Right hindlimb (tissue), 1 donor: ENCODE measurements around the gene CCDC192.
"Not testable (repeated sequence)": the region's sequence is repeated elsewhere in the genome, so short reads cannot be mapped to it uniquely, and the experiment has no call there.

Experiments
- DNase-seq: peaks from one replicate; pipeline ENCODE4 v3.0.0-alpha.2; 2018

The CCDC192 gene

DNA sequence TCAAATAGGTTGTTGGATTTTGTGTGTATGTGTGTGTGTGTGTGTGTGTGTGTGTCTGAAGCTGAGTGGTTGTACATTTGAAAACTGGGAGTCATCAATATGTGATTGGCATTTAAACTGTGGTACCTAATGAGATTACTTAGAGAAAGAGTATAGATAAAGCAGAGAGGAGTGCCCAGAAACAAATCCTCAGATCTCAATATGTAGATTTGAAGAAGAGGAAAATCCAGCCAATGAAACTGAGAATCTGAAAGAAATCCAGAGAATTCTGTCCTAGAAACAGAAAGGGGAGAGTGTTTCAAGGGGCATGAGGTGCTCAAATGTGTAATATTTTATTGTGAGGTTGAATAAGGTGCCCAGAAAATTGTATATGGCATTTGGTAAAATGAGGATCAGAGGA, 66.2 kb downstream of the CCDC192 start:
- DNase-seq = no peak

DNA sequence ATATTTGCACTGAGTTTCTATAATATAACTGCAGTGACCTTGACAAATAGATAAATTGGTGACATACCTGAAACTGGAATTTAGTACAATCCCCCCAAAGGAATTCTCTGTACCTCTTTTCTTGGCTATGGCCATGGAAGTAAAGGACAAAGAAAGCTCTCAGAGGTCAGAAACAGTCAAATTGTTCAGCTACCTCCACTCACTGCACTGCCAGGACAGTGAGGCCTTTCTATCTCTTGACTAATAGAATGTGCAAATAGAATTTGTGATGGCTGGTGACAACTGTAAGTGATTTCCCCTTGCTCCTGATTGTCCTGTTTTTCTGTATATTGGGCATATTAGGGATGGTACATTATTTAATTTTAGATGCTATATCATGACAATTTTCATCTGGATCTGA, 67.1 kb downstream of the CCDC192 start:
- no peak for DNase-seq

DNA sequence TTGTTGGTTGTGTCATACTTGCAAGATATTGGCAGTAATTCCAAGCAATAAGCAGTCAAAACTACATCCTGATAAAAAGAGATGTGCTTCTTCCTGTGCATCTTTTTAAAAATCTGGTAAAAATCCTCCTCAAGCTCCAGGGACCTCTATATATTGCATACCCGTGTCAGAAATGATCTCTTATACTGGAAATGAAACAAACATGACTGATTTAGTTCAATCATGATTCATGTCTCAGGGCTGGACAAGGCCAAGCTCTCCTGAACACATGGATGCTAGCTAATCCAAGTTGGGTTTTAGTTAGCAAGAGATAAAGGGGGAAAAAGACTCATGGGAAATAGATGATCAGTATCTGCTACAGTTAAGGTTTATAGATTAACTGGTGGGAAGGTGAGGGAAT, 69.3 kb downstream of the CCDC192 start:
- no peak for DNase-seq

DNA sequence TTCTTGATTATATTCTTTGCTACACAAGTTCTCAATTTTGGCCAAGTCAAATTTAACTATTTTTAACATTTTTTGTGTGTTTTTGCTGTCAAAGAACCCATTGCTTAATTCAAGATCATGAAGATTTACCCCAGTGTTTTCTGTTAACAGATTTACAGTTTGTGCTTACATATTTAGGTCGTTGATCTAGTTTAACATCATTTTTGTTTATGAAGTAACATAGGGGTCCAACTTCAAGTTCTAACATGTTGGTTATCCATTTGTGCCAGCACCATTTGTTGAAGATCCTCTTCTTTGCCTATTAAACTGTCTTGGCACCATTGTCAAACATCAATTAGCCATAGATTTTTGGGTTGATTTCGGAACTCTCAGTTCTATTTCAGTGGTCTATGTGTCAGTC, 71.0 kb downstream of the CCDC192 start:
- DNase-seq = no peak

DNA sequence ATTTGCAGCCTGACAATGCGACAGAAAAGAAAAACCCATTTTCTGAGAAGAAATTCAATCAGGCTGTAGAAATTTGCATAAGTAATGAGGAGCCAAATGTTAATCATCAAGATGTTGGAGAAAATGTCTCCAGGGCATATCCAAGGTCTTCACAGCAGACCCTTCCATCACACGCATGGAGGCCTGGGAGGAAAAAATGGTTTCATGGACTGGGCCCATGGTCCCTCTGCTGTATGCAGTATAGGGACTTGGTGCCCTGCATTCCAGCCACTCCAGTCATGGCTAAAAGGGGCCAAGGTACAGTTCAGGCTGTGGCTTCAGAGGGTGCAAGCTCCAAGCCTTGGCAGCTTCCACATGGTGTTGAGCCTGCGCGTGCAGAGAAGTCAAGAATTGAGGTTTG, 73.3 kb downstream of the CCDC192 start:
- no peak for DNase-seq

DNA sequence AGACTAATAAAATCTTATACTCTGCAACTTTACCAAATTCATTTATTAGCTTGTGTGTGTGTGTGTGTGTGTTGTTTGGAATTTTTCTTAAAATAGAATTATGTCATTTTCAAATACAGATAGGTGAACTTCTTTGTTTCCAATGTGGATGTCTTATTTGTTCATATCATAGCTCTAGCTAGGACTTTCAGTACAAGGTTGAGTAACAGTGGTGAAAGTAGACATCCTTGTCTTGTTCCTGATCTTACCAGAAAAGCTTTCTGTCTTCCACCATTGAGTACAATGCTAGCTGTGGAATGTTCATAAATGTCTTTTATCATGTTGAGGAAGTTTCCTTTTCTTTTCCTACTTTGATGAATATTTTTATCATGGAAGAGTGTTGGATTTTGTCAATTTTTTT, 74.8 kb downstream of the CCDC192 start:
- DNase-seq = no peak

DNA sequence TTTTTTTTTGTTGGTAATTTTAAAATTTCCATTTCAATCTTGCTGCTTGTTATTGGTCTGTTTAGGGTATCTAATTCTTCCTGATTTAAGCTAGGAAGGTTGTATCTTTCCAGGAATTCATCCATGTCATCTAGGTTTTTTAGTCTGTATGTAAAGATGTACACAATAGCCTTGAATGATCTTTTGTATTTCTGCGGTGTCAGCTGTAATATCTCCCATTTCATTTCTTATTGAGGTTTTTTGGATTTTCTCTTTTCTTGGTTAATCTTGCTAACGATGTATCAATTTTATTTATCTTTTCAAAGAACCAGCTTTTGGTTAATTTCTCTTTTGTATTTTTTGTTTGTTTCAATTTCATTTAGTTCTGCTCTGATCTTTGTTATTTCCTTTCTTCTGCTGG, 79.3 kb downstream of the CCDC192 start:
- not testable (repeated sequence) for DNase-seq

DNA sequence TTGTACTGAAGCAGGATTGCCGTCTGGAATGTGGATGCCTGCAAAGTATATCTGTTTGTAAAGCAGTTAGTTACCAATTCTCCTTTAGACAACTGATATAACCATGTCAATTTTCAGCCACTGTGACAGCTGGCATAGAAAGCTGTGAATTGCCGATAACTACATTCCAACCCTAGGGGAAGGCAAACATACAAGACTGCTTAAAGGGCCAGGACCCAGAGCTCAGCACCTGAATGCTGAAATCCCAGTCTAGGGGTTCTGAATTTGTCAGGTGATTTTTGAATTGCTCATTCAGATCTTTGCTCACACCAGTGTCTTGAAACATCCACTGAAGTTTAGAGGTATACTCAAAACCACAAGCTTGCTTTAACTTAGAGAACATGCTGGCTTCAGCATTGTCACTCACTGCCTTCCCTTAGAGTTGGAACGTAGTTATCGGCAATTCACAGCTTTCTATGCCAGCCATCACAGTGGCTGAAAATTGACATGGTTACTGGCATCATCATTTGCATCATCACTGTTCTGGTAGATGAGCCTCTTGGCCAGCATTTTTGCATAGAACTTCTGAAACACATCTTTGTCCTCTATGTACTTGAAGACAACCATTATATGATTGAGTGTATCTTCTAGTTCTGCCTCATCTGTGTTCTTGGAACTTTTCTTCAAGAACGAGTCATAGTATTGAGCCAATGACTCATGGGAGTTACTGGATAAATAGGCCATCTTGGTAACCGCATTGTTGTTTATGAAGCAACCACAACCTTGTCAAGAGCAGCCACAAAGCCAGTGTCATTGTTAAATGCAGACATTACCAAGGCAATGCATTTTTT, 82.1 kb downstream of the CCDC192 start:
- no peak for DNase-seq

DNA sequence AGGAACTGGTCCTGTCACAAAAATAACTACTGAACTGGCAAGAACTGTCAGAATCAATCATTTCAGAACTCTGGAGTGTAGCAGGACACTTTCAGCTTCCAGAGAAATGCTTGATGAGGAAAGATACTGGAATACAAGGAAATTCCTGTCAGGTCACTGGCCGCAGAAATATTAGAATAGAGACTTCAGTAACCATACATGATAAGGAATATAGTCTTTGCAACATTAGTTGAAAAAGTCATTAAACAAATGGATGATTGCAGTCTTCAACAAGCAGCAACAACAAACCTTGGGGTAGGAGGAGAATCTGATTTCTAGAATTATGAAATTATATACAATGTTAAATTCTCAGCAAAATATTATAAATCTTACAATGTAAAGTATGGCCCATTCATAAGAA, 88.2 kb downstream of the CCDC192 start:
- DNase-seq = no peak

DNA sequence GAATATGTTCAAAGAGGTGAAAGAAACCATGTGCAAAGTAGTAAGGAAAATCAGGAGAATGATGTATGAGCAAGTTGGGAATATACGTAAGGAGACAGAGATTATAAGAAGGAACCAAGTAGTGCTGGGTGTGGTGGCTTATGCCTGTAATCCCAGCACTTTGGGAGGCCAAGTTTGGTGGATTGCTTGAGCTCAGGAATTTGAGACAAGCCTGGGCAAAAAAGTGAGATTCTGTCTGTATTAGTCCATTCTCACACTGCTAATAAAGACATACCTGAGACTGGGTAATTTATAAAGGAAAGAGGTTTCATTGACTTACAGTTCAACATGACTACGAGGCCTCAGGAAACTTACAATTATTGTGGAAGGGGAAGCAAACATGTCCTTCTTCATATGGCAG, 88.7 kb downstream of the CCDC192 start:
- DNase-seq = not testable (repeated sequence)

DNA sequence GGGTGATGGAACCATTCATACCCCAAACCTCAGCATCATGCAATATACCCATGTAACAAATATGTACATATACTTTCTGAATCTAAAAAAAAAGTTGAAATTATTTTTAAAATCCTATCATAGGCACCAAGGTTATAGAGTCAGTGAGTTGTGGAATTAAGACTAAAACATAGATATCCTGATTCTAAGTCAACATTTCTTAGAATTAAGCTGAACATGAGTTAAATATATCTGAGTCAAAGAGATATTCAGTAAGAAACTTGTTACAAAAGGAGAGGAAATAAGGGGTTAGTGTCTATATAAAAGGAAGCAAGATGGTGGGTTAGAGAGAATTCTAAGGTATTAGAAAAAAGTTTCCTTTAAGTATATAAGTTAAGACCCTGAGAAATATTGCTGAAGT, 89.9 kb downstream of the CCDC192 start:
- DNase-seq = no peak

DNA sequence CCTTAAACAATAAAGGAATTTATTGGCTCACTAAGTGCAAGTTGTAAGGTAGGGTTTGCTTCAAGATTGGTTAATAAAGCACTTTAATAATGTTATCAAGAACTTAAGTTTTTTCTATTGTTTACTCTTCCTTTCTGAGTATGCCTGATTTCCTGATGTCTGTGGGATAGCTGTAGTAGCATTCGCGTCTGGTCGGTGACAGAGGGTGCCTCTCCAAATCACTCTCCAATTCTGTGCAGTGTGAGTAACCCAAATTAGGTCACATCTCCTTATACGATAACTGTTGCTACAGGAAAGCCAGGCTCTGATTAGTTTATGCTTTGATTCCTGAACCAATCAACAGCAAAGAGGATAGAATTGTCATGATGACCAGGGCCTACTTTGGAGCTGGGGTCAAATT, 90.7 kb downstream of the CCDC192 start:
- no peak for DNase-seq

DNA sequence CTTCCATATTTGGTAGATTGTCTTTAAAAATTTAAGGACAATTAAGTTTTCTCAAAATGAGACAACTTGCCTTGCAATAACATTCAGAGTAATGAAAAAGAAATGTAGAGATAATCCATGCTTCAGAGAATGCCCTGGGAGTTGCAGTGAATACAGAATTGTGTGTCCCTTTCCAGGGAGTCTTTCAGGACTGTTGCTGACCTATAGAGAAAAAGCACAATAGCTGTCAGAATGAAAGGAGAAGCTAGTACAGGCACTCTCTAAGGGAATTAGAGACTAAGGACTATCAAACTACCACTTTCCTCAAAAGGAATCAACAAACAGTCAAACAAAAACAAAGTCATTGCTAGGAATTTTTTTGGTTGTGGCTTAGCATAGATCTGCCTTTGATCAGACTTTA, 93.0 kb downstream of the CCDC192 start:
- no peak for DNase-seq

DNA sequence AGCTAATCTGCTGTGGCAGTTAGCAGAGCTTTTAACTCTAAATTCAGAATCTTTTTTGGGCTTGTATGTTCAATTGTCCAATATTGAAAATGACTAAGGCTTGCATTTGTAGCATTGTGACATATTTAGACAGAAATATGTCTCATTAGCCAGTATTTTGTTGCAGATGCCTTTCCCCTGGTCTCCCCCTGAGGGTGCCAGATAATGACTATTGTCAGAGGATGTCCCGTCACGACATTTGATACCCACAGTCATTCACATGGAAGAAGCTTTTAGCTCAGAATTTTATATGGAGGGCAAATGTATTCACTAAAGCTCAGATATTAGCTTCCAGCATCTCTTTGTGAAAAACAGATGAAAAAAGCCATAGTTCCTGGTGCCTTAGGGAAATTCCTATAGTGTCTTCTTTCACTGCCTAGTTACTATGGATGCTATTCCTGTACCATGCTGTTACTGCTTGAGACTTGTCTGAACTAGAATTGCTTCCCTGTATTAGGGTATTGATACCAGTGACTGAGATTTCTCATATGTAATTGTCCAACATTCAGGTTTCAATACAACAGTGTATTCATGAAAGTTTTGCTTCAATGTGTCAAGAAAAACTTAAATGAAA, 96.2 kb downstream of the CCDC192 start:
- no peak for DNase-seq

DNA sequence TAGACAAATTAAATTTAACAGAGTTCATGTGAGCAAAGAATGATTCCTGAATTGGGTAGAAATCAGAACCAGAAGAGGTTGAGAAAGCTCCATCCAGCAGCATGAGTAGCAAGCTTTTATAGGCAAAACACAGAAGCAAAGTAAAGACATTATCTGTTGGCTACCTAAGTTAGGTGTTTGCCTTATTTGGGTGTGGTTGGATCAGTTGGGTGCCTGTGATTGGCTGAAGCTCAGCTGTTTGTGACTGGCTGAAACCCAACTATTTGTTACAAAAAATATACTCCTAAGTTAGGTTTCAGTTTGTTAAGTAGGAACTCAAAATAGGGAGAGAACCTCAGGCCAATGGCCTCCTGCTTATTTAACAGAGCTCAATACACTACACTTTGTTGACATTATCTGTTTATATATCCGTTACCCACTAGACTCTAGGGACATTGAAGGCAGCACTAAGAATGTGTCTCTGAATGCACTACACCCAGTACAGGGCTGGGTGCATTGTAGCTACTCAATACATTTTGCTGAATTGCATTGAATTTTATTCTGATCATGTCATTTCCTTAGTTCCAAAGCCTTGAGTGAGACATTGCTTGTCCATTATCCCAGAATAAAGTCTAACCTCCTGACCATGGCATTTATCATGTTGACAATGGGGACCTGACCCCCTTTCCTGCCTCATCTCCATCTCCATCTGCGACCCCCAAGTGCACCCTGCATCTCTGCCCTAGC, 98.7 kb downstream of the CCDC192 start:
- no peak for DNase-seq

DNA sequence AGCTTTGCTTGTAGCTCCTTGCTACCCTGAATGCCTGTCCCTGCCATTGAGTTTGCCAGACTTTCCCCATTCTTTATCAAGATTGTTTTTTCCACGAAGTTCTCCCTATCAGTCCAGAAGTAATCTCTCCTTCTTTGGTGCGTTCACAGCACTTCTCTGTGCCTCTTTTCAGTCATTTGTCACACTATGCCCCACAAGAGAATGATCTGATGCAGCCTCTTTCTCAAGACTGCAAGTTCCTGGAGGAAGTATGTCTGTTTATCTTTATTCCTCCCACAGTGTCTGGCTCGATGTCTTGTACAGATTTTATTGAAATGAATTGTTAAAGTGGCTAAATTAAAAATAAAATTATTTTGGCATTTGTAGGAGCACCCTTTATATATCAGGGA, 99.3 kb downstream of the CCDC192 start:
- DNase-seq = no peak

DNA sequence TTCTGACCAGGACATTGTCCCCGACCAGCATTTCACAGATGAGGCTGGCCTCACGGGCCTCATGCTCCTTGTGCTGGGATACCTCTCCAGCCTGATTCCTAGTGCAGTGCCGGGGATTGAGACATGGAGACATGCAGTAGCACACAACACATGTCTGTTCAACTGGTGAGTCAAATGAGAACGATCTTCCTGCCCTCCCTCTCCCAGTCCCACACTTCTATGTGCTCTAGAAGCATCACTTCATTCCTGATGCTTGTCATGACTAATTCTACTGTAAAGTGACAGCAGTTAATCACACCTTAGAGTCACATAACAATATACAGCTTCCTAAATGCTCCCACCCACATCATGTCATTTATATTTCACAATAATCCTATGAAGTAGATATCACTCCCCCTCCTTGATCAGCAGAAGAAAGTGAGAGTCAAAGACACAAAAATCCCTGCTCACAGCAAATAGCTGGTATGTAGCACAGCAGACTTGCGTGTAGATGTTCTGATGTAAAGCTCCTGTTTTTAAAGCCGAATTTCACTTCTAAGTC, 101.8 kb downstream of the CCDC192 start:
- DNase-seq = no peak

DNA sequence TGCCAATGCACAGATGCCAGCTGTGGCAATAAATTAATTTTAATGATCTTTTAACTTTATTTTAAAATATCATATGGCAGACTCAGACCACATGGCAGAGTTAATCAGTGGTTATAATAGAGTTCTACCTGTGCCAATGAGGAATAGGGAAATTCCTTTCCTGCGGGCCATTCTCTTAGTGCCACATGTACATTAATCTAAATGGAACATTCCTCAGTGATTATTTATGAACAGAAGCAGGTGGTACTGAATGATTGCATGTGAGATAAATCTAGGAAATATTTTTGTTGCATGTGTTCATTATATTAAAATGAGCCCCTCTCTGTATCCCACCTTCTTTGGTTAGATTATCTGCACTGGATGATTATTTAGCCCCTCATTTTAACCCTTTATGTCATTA, 102.3 kb downstream of the CCDC192 start:
- DNase-seq = no peak

DNA sequence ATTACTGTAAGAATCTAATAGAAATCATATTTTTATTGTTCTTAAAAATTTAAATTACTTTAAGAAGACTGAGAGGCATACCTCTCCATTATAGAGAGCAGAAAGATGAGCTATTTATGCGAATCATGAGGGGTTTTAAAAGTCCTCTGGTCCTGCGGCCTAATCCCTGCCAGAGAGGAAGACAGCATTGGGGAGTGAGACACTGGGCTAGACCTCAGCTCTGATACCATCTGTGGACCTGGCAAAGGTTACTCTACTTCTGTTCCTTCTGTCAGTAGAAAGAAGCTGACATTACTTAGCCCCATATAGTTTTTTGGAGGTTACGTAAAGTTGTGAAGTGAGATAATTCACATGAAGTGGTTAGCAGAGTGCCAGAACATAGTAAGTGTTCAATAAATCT, 103.6 kb downstream of the CCDC192 start:
- DNase-seq = no peak

DNA sequence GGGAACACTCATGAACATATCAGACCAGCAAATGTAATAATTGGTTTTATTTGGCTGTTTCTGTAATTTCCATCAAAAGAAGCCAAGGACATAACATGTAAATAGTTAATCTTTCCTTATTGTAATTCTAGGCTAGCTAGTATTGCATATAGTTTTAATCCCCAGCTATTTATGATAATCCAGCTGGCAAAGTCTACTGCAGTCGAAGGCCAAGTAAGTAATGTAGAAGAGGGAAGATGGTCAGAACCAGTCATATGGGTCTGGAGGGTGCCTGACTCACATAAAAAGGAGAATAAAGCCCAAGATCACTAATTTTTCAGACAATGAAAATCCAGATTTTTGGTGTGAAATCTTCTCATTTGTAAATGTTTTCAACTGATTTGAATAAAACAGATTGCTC, 106.3 kb downstream of the CCDC192 start:
- DNase-seq = no peak

DNA sequence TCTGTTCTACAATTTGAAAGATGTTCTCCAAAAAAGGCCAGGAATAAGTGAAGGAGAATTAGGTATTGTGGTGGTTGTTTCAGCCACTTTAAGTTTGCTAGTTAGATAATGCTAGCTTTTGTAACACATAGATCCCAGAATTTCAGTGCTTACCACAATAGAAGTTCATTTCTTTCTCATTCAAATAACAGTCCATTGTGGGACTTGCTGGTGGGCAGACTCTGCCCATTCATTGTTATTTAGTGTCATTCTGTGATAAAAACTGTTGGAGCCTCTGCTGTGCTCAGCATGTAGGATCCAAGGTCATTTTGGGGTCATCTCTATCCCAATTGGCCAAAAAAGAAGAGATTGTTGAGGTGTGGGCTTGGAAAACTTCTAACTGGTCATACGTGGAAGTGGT, 106.8 kb downstream of the CCDC192 start:
- DNase-seq = no peak

DNA sequence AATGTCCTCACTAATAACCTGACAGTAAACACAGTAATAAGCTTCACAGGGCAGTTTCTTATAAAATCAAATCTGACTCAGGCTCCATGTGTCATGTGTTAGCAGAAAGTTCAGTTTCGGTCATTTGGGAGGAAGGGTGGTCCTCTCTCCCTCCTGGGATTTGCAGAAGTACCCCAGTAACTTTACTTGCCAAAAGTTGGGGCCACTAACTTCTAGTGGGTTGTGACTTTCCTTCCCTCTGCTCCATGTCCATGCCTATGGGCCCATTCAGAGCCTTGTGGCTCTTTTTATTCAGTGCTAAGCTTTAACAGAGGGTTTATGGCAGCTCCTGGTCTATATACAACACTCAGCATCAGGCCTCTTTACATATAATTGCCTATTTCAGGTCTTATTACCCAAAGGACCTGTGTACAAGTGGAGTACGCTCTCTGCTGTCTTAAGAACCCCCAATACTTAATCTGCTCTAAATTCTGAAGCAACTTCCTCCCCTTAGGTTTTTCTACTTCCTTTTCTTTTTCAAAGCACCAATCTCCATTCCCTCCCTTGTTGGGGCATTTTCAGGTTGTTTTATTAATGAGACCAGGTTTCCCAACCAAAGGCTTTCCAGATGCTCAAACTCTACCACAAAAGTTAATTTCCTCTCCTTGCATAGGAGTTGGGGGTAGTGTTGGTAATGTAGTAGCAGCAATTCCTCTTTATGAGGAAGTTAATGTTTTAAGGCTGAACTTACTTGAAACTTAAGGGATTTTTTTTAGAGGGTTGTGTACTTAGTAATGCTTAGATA, 107.7 kb downstream of the CCDC192 start:
- DNase-seq = no peak

DNA sequence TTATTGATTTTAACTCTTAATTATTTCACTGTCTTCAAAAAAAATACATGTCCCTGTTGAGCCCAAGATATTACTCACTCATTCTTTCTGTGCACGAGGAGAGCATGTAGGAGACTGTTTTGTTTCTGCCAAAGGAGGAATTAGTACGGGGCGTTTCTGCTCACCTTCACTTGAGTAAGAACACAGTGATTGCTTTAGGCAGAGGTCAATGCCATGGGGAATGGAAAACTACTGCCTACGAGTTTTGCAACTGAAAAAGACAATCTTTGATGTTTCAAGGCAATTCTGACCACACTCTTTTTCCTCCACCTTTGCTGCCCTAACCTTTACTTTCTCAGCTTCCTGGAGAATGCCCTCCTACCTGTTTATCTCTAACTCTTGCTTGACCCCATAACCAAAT, 109.4 kb downstream of the CCDC192 start:
- no peak for DNase-seq
